ENCODE results near the gene SEMA3A.

DNA sequence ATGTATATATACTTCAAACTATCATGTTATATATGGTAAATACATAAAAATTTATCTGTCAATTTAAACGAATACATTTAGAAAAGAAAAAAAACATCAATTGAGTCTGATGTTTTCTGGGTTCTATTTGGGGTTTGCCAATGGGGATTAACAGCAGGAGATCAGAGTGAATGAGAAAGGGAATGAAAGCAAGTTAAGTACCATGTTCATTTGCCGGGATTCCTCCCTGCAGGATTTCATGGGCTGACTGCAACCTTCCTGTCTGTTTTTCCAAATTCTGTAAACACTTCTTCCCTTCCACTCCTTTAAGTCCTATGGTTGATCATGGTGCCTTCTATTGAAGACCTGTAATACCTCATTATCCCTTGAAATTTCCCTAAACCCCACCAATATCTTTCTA, 33.9 kb upstream of the SEMA3A start:
- no peak for TF ChIP-seq CTCF (IDR thresholded peaks at IDR 0.05; ENCODE audit: insufficient read depth, low read length)
- no peak for TF ChIP-seq POLR2AphosphoS5 (IDR thresholded peaks at IDR 0.05; ENCODE audit: low read depth)
- no peak for TF ChIP-seq GABPA (IDR thresholded peaks at IDR 0.05; ENCODE audit: low read depth)
- TF ChIP-seq REST (IDR thresholded peaks at IDR 0.05; ENCODE audit: insufficient replicate concordance, low read depth), result no peak
